Middle frontal gyrus (tissue), 1 donor: Measurements from ENCODE around the gene IGF2.
"Not testable (repeated sequence)": the region's sequence is repeated elsewhere in the genome, so short reads cannot be mapped to it uniquely, and the experiment has no call there.

Experiments used
- DNase-seq: peaks from one replicate; pipeline ENCODE4 v3.0.0-alpha.2; 2015; ENCODE audit warnings: low spot score; ENCODE audit errors: extremely low spot score

IGF2 gene, protein sequence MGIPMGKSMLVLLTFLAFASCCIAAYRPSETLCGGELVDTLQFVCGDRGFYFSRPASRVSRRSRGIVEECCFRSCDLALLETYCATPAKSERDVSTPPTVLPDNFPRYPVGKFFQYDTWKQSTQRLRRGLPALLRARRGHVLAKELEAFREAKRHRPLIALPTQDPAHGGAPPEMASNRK

DNA sequence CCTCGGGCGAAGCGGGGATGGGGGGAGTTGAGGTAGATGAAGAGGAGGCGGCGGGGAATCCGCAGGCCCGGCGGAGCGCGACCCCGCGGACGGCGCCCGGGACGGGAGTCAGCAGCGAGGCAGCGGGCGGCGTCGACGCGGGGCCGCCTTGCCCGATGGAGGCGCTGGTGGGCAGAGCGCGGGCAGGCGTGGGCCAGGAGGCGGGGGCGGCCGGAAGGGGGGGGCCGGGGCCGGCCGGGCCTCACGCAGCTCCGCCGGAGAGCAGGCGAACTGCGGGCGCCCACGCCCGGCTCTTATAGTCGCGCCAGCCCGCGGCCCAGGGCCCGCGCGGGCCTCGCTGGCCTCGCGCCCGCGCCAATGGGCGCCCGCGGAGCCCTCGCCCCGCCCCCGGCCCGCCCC, at the start of gene IGF2:
TSS of gene IGF2 (minus strand) at position 267 of the 399 bp plus-strand sequence. CDS start 3,866 bp downstream, outside the sequence.
- no peak for DNase-seq

DNA sequence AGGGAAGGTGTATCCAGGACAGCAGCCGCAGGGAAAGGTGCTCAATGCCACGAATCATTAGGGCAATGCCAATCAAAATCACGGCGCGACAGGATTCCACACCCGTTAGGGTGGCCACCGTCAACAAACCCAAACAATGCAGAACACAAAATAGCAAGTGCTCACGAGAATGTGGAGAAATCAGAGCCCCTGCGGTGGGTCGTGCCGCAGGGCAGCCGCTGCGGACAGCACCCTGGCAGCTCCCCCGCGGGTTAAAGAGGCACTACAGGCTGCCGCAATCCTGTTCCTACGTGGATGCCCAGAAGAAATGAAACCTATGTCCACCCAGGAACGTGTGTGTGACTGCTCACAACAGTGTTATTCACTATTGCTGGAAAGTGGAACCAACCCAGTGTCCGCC, 49.6 kb upstream of the IGF2 start:
- DNase-seq: no peak

DNA sequence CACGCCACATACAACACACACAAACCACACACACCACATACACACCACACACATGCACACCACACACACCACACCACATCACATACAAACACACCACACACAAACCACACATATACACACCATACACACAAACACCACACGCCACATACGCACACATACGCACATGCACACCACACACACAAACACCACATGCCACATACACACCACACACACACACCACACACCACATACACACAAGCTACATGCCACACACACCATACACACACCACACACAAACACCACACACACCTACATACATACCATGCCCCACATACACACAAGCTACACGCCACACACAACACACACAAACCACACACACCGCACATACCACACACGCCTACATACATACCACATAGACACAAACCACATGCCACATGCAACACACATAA, 48.1 kb upstream of the IGF2 start:
- DNase-seq: no peak

DNA sequence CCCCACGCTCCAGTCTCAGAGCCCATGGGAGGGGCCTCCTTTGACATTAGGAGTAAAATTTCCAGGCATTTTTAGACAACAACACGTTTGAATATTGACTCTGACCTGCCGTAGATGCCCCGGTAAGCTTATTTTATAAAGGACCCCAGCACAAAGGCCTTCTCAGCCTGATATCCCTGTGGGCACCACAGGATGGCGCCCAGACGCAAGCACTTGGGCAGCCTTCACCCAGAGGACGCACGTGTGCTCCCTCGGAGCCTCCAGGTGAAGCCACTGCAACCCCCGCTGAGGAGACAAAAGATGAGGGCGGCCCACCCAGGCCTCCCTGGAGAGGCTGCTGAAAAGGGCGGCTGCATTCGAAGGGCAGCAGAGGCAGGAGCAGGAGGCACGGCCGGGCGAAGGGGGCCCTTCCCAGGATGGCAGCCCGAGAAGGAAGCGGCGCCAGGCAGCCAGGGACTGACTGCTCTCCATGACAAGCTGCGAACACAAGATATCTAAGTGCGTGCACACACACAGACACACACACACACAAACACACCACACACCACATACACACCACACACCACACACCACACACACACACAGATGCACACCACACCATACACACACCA, 47.6 kb upstream of the IGF2 start:
- no peak for DNase-seq

DNA sequence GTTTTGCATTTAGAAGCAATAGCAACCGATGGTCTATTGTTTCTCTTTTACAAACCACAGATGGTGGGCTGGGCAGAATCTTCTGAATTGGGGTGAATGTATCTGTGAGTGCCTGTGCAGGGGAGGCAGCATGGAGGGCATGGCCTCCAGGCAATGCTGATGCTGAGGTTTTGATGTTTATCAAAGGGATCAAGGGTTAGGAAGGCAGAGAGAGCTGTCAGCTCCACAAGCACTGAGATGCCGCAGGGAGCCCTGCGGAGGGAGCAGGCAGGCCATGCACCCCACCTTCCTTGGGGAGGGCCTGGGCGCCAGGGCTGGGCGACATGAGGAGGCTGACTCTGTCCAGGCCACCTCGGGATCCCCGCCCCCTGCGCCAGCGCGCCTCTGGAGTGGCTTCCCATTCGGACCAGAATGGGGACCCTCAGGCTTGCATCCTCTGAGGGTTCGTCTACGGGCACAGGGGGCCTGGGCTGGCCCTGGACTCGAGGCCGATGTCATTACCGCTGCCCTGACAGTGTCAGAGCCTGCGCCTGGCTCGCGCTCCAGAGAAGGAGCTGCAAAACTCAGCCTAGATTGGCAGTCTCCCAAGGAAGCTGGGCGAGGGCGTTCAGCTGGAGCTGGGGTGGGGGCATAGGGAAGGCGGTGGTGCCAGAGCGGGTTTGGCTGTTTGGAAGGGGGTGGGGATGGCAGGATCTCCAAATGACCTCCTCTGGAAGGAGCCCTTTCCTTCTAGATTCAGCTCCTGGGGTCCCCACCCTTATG, 46.3 kb upstream of the IGF2 start:
- no peak for DNase-seq

DNA sequence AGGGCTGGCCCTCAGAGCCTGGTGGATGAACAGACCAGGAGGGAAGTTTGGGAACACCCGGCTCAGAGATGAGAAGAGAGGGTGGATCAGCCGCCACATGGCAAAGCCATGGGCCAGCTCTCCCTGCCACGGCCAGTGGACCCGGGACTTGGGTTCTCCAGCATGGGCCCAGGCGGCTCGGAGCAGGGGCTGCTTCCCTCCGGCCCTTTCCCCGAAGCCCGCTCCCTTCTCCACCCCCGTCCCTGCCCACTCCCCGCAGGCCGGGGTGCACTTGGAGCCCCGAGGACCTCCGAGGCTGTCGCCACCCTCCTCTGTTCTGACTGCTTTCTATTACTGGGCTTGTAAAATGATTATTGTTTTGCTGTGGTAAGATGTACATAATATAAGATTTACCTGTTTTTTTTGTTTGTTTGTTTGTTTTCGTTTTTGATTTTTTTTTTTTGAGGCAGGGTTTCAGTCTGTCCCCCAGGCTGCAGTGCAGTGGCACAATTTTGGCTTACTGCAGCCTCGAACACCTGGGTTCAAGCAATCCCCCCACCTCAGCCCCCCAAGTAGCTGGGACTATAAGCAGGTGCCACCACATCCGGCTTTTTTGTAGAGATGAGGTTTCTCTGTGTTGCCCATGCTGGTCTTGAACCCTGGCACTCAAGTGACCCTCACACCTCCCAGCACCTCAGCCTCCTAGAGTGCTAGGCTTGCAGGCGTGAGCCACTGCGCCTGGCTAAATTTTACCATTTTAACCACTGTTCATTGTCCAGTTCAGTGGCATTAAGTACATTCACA, 43.7 kb upstream of the IGF2 start:
- DNase-seq: no peak

DNA sequence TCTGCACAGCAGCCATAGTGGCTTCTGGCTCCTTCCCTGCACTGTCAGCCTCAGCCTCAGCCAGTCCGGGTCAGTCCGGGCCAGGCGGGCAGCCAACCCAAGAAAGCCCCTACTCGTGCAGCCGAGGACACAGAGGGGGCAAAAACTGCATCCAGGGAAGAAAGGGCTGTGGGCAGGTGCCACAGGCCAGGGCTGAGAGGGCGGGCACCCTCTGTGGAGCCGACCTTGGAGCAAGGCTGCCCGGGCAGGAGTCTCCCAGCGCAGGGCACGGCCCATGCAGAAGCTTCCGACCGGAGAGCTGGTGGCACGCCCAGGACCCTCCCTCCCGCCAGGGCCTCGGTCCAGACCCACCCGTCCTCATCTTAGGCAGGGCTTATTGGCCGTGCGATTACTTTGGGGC, 42.9 kb upstream of the IGF2 start:
- DNase-seq: no peak

DNA sequence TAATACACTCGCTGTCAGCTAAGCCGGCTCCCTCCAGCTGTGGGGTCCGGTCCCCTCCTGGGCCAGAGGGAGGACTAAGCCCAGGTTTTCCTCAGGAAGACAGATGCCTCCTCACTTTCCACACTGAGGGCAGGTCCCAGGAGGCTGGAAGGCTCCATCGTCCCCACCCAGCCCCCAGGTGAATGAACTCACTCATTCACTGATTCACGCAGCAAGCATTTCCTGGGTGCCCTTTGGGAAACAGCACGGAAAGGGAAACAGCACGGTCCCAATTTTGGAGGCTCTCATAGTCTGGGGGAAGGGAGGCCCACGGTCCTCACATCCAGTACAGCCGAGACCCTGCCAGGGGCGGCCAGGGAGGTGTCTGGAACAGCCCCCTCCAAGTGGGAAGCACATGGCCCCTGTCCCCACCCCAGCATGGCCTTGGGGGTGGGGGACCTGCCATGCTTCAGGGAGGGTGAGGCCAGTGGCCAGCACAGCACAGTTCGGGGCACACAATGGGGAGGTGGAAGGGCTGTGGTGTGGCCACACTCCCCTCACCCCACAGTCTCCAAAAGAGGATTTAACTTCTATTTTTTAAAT, 41.7 kb upstream of the IGF2 start:
- no peak for DNase-seq

DNA sequence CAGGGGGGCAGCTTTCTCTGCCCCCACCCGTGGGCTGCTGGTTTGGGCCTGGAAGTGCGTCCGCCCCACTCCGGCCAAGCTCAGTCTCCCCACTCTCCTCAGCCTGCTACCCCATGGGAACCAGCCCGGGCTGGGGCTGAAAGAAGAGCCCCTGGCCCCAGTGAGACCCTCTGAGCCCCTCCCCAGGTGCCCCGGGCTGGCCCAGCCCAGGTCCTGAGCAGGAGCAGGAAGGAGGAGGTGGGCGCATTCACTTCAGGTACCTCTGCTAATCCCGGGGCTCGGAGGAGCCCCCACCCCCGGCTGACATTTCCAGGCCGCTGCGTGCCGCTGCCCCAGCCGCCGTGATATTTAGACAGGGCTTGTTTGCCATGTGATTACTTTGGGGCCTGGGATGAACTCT, 41.2 kb upstream of the IGF2 start:
- no peak for DNase-seq

DNA sequence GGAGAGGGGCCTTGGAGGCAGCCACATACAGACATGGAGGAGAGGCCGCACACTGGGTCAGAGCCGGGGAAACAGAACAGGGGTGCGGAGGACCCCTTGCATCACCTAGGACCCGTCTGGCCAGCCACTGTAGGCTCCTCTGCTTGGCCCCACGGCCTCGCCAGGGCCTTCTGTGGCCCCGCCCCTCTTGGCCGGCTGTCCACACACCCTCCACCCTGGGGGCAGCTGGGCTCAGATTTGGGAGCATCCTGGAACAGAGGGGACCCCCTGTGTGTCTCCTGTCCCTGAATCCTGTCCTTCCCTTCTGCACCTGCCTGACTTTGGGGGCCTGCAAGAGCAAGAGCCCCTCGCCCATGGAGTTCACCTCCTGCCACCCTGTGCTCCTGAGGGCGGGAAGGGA, 40.3 kb upstream of the IGF2 start:
- DNase-seq: no peak

DNA sequence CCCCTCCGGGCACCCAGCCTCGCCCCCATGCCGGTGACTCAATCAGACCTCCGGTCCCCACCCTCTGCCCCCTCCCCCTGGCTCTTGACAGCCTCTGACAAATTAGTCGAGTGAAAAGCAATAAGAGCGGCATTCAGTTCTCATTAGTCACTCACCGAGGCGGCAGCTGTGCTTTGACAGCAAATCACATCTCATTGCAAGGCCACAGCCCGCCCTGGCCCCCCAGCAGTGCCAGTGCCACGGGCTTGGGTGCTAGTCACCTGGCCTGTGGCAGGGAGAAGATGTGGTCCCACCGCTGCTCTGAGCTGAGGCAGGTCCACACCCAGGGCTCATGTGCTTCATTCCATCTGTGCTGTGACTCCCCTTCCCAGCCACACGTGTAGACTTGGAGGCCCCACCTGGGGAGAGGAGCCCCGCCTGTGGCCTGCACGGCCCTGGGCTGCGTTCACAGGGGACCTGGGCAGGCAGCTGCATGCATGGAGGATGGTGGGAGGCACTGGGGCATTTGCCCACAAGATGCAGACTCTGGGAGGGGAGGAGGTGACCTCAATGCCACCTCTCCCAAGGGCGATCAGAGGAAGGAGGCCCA, 39.8 kb upstream of the IGF2 start:
- DNase-seq: no peak

DNA sequence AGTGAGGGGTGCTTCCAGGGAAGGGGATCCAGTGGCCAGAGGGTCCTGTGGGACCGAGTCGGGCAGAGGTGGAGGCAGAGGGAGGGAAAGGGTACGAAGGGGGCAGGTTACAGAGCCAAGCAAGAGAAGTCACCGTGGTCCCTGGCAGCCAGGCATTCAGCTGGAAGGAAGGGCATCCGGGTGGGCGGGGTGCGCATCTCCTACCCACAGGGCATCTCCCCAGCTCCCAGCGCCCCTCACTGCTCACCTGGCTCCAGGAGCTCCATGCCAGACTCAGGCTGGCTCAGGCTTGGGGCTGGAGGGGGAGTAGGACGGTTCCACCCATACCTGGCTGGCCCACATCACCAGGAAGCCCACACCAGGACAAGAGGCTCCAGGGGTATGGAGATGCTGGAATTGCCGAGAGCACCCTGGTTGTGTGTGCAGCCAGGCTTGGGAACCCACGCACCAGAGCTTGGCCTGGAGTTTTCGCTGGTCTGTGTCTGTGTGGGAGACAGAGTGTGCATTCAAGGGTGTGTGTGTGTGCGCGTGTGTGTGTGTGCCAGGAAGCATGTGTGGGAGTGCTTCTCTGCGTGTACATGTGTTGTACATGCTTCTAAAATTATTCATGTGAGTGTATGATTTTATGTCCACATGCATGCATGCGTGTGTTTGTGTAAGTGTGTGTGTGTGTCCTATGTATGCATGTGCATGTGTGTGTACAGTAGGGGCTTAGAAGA, 39.0 kb upstream of the IGF2 start:
- not testable (repeated sequence) for DNase-seq

DNA sequence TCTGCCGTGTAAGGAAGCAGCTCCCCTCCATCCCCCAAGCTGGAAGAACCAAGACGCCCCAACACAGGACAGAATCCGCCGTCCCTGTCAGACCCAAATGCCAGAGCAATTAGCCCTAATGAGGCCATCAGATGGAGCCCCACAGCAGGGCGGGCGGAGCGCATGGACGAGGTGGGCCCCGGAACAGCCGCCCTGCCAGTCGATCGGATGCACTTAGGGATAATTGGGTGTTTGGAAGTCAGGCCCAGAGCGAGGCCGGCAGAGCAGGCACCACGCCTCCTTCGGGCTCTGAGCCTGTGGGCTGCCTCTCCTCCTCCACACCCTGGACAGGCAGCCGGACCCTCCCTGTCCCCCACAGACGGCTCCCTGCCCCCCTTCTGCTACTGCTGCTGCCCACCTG, 37.9 kb upstream of the IGF2 start:
- no peak for DNase-seq

DNA sequence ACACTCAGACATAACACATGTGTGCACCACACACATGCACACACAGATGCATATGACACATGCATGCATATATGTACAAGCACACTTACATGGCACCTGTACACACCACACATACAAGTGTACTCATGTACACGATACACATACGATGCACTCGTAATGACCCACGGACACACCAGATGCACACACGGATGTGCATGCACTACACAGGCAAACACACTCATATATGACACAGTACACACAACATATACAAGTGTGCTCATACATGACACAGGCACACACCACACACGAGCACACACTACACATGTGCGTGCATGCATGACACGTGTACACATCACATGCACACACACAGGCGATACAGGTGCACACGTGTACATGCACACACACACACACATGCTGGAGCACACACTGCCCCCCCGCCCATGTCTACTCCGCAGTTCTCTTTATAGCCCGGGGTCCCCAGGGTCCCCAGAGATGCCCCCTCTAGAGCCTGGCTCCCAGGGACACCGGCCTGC, 37.3 kb upstream of the IGF2 start:
- no peak for DNase-seq

DNA sequence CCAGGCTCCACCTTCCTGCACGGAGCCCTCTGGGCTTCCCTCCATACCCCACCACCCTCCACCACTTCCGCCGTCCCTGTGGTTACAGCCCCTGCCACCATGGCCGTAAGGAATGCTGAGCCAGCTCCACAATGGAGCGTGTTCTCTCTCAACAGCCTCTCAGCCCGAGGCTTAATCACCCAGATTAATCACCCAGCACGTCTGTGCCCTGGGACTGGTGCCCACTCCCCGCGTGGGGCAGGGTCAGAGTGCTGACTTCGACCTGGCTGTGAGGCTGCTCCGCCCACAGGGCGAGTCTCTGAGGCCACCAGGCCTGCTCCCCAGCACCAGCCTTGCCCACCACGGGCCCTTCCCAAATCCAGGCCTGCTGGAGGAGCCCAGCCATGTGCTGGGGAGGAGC, 36.5 kb upstream of the IGF2 start:
- DNase-seq: no peak

DNA sequence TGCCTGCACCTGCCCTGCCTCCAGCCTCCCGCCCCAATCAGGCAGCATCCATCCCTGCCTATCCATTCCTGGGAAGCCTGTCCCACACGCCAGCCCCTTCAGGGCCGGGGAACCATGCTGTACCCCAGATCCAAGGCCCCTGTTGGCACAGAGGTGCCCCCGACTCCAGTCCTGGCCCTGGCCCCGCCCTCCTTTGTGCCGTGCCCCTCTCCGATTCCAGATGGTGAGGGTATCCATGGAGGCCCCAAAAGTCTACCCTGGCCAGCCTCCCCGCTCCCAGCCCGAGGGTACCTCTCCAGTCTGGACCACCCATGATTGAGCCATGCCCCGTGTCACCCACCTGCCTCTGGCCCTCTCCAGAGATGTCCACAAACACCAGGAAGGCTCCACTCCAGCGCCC, 35.2 kb upstream of the IGF2 start:
- no peak for DNase-seq

DNA sequence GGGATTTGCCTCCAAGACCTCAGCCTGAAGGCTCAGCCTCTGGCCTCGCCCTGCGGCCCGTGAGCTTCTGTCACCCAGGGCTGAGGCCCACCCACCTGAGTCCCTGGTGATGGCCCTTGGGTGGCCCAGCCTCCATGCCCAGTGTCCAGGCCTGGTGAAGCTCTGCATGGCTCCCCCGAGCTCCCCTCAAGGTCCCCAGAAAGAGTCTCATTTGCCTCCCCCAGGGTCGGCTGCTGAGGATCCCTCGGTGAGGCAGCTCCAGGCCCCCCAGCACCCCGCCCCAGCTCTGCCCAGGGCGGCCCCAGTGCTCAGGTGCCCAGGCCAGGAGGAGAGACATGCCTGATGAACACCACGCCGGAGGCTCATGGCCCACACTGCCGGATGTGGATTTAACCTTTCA, 34.6 kb upstream of the IGF2 start:
- no peak for DNase-seq

DNA sequence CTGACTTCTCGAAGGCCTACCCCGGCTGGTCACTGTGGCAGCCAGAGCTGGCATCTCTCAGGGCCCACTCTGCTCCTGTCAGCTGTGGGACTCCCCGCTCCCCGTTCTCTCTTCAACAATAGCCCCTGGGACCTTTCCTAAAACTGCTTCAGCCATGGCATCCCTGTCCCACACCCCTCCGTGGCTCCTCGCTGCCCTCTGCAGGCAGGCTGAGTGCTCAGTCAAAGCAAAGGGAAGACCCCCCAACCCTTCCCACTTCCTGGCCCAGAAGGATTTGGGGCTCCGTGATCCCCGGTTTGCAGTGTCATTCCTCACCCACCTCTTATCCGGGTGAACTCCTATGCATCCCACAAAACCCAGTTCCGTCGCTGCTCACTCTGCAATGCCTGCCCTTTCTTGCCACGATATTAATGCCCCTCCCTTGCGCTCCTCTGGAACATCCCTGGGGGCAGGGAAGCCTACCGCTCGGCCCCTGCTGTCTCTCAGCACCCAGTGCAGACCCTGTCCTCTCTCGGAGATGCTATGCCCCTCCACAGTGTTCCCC, 34.0 kb upstream of the IGF2 start:
- no peak for DNase-seq

DNA sequence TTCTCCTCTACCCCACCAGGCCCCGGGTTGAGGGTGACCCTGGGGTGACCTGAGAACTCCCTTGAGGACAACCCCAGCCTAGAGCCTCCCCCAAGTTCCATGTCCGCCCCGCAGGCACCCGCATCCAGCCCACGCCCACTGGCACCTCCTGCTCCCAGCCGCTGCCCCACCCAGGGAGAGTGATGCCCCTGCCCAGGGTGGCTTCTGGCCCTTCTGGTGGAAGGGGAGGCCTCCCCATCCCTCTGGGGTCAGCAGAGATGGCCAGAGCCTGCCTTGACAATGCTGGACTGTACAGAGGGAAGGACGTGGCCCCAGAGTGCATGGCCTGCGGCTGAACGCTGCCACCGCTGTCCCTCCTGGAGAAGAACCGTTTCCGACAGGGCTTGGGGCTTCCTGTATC, 33.5 kb upstream of the IGF2 start:
- DNase-seq: no peak

DNA sequence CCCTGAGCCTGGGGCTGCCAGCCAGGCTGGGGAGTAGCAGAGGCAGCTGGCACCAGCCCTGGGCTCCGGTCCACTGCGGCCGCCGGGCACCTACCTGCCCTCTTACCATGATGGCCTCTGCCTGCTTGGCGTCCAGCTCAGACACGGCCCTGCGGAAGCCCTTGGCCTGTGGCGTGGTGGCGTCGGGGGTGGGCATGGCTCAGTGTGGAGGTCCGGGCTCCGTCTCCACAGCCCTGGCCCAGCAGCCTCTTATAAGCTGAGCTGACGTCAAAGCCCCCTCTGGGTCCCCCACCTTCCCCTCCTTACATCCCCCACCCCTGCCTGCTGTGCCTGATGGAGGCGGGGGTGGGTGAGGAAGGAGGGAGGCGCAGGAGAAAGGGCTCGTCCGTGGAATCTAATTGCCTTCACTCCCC, 32.4 kb upstream of the IGF2 start, which contains the start of gene TH:
TSS of gene TH (minus strand) at position 225 of the 413 bp plus-strand sequence. CDS start at position 196, 29 bp downstream.
- DNase-seq: no peak
